SK-N-MC (cell line): ENCODE measurements around the gene ZNF211.

ENCODE experiments used
- EZH2 ChIP-seq: fragments of 200-600 bp; sonication (generic); IDR thresholded peaks from one replicate; pipeline ENCODE4 v1.6.1; 2017; ENCODE audit warnings: antibody characterized with exemption
- FOXP2 ChIP-seq: optimal IDR thresholded peaks from 2 replicates; pipeline ENCODE3; 2011; ENCODE audit warnings: mild to moderate bottlenecking, moderate library complexity; ENCODE audit not compliant: insufficient read depth; ENCODE audit errors: extremely low read length, control extremely low read depth
- POLR2AphosphoS5 ChIP-seq: IDR thresholded peaks from 2 replicates; pipeline ENCODE4 v1.6.1; 2012; ENCODE audit warnings: mild to moderate bottlenecking, low read depth, low read length, borderline replicate concordance

GRCh38 chr19:57633832-57634131, 814 bp downstream of the ZNF211 start:
- TF ChIP-seq EZH2, result no peak
- TF ChIP-seq POLR2AphosphoS5, result no peak
- no peak for TF ChIP-seq FOXP2
